Measurements from ENCODE around the gene NEIL1. TPM values are rescaled to one million over a fixed set of nuclear protein-coding genes. Genes with fewer than 3 reads are reported as not detected.

Gene NEIL1
- total and polyA plus RNA-seq, 10 of the 15 experiments (the other 5 are each of a cell fraction or from before 2014, with no cell fraction given) = 0.10 to 2.3 (median 0.66) TPM

GRCh38 chr15:75352186-75353080, 5.6 kb downstream of the NEIL1 start (continued):
- TF ChIP-seq SRF (IDR thresholded peaks at IDR 0.05; ENCODE audit: low read depth in 2 of 2, low read length in 2 of 2) (no peak), POLR2AphosphoS2 (IDR thresholded peaks at IDR 0.05; ENCODE audit: low read depth, low read length) (no peak), CTCF (IDR thresholded peaks at IDR 0.05 in 2 of 3, conservative IDR thresholded peaks at IDR 0.05 in 1 of 3; ENCODE audit: control insufficient read depth in 2 of 3, extremely low read depth in 1 of 3, insufficient read depth in 1 of 3, low read depth in 3 of 3, low read length in 3 of 3) (no peak), STAT3 (IDR thresholded peaks at IDR 0.05; ENCODE audit: low read depth, low read length) (no peak), SREBF1 (IDR thresholded peaks at IDR 0.05; ENCODE audit: low read length) (no peak), CUX1 (IDR thresholded peaks at IDR 0.05; ENCODE audit: insufficient replicate concordance, low read depth, low read length) (no peak), ZNF384 (IDR thresholded peaks at IDR 0.05; ENCODE audit: borderline replicate concordance, low read depth, low read length) (no peak), NFYB (IDR thresholded peaks at IDR 0.05; ENCODE audit: insufficient read depth, low read depth, low read length) (no peak), HCFC1 (IDR thresholded peaks at IDR 0.05; ENCODE audit: low read length) (no peak)
